GM23338 (cell line): ENCODE data around the gene PNPO. TPM values are rescaled to one million over a fixed set of nuclear protein-coding genes. Genes with fewer than 3 reads are reported as not detected.
"Not testable (repeated sequence)": the region's sequence is repeated elsewhere in the genome, so short reads cannot be mapped to it uniquely, and the experiment has no call there.

Experiments used
- ATAC-seq: fragments of 200-7000 bp; cut with Tn5 transposase; 3 replicates; pipeline ENCODE4 v1.9.1; 2020
- DNase-seq: peaks from one replicate; pipeline ENCODE4 v3.0.0-alpha.2; 2015; ENCODE audit warnings: low spot score
- H2AFZ ChIP-seq: fragments of 200-600 bp; sonication (generic); 2 replicates; pipeline ENCODE4 v1.8.0; 2016; ENCODE audit warnings: antibody characterized with exemption, mild to moderate bottlenecking, moderate library complexity
- H3F3A ChIP-seq: fragments of 200-600 bp; sonication (generic); replicated peaks from 2 replicates; pipeline ENCODE4 v1.8.0; 2017; ENCODE audit warnings: antibody characterized with exemption, mixed run types, low read depth
- H3K27ac ChIP-seq: fragments of 200-600 bp; sonication (generic); 2 replicates; pipeline ENCODE4 v1.6.1; 2016; ENCODE audit warnings: low read depth
- H3K27me3 ChIP-seq: fragments of 200-600 bp; sonication (generic); 2 replicates; pipeline ENCODE4 v1.8.0; 2016; ENCODE audit warnings: mild to moderate bottlenecking, mixed run types, moderate library complexity; ENCODE audit not compliant: insufficient read depth
- H3K36me3 ChIP-seq: fragments of 200-600 bp; sonication (generic); 2 replicates; pipeline ENCODE4 v1.8.0; 2016; ENCODE audit warnings: mild to moderate bottlenecking; ENCODE audit not compliant: insufficient read depth
- H3K4me1 ChIP-seq: fragments of 200-600 bp; sonication (generic); 2 replicates; pipeline ENCODE4 v1.8.0; 2016; ENCODE audit warnings: mild to moderate bottlenecking, moderate library complexity; ENCODE audit not compliant: insufficient read depth
- H3K4me2 ChIP-seq: fragments of 200-600 bp; sonication (generic); 2 replicates; pipeline ENCODE4 v1.7.1; 2017; ENCODE audit warnings: mixed run types
- H3K4me3 ChIP-seq: fragments of 200-600 bp; sonication (generic); 2 replicates; pipeline ENCODE4 v1.6.1; 2016; ENCODE audit warnings: mixed run types
- H3K79me2 ChIP-seq: fragments of 200-600 bp; sonication (generic); replicated peaks from 2 replicates; pipeline ENCODE4 v1.8.0; 2017; ENCODE audit warnings: mild to moderate bottlenecking; ENCODE audit not compliant: insufficient read depth
- H3K9me2 ChIP-seq: fragments of 200-600 bp; sonication (generic); 2 replicates; pipeline ENCODE4 v1.8.0; 2017; ENCODE audit not compliant: insufficient read depth
- H4K20me1 ChIP-seq: fragments of 200-600 bp; sonication (generic); replicated peaks from 2 replicates; pipeline ENCODE4 v1.8.0; 2017; ENCODE audit warnings: mild to moderate bottlenecking; ENCODE audit not compliant: insufficient read depth
- H3K27ac Mint-ChIP-seq: 2 replicates; pipeline ENCODE4 v1.8.0; 2020; ENCODE audit warnings: inconsistent platforms, mild to moderate bottlenecking, moderate library complexity, mixed read lengths
- H3K27me3 Mint-ChIP-seq: 3 replicates; pipeline ENCODE4 v1.8.0; 2022; ENCODE audit warnings: low read depth, mild to moderate bottlenecking, moderate library complexity, mixed read lengths, inconsistent platforms; ENCODE audit not compliant: insufficient read depth, poor library complexity
- H3K36me3 Mint-ChIP-seq: 3 replicates; pipeline ENCODE4 v1.8.0; 2021; ENCODE audit warnings: low read depth, mild to moderate bottlenecking, inconsistent platforms, moderate library complexity, mixed read lengths
- H3K4me1 Mint-ChIP-seq: 3 replicates; pipeline ENCODE4 v1.8.0; 2020; ENCODE audit warnings: mild to moderate bottlenecking, inconsistent platforms, mixed read lengths
- H3K4me3 Mint-ChIP-seq: 3 replicates; pipeline ENCODE4 v1.8.0; 2021; ENCODE audit warnings: moderate library complexity, mild to moderate bottlenecking, inconsistent platforms, mixed read lengths
- H3K9me3 Mint-ChIP-seq: 3 replicates; pipeline ENCODE4 v1.8.0; 2020; ENCODE audit warnings: moderate library complexity, mild to moderate bottlenecking, inconsistent platforms, mixed read lengths
- CREB1 ChIP-seq: fragments of 250-450 bp; sonication (Bioruptor Pico); IDR thresholded peaks from 2 replicates; pipeline ENCODE4 v1.5.0; 2020; ENCODE audit warnings: low read depth, mild to moderate bottlenecking, moderate library complexity
- EZH2phosphoT487 ChIP-seq: fragments of 200-600 bp; sonication (generic); IDR thresholded peaks from one replicate; pipeline ENCODE4 v1.8.1; 2018; ENCODE audit warnings: antibody characterized with exemption; ENCODE audit not compliant: unreplicated experiment
- NANOG ChIP-seq: IDR thresholded peaks from 2 replicates; pipeline ENCODE4 v1.6.1; 2016; ENCODE audit warnings: antibody characterized with exemption, borderline replicate concordance
- ZNF331 ChIP-seq: fragments of 250-450 bp; sonication (Bioruptor Pico); IDR thresholded peaks from 2 replicates; pipeline ENCODE4 v1.5.0; 2020; ENCODE audit warnings: low read depth, mild to moderate bottlenecking, moderate library complexity
- polyA plus RNA-seq: library from polyadenylated mRNA; unstranded; fragments of >200 nt; fragmentation: Nextera tagmentation; extraction: Ambion mirVana; gene quantifications from 2 replicates; pipeline ENCODE4 v1.2.1, GENCODE V29; 2016
- total RNA-seq: library from RNA; depleted of rRNA; stranded (reverse); fragments of >200 nt; shearing (Covaris generic); gene quantifications from 2 replicates; pipeline ENCODE4 v1.2.3, GENCODE V29; 2014
- TF ChIP-seq, protein P1 (sequence below): IDR thresholded peaks from 2 replicates; pipeline ENCODE4 v1.6.1; 2016; ENCODE audit warnings: antibody characterized with exemption
- TF ChIP-seq, protein P2 (sequence below), 2 experiments: fragments of 200-600 bp in 1 of 2; sonication (generic) in 1 of 2; conservative IDR thresholded peaks; 2 replicates each; pipeline versions ENCODE4 v1.5.1 to v1.6.1; 2016 to 2017; ENCODE audit warnings: antibody characterized with exemption in 2 of 2, low read depth in 2 of 2, mild to moderate bottlenecking in 2 of 2, moderate library complexity in 1 of 2

PNPO gene
- total and polyA plus RNA-seq, 2 experiments from 2014 or later, result 5.0 to 12.7 TPM

DNA sequence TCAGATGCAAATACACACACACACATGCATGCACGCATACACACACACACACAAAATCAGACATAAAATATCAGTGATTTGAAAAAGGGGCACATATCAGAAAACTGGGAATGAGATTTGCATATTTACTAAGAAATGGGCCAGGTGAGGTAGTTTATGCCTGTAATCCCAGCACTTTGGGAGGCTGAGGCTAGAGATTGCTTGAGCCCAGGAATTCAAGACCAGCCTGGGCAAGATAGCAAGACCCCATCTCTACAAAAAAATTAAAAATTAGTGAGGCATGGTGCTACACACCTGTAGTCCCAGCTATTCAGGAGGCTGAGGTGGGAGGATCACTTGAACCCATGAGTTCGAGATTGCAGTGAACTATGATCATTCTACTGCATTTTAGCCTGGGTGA lies 22.4 kb upstream of the PNPO start:
- ATAC-seq (no peak), DNase-seq (no peak)
- Histone ChIP-seq H3K79me2 (no peaks in the 10 kb centered on the region), H3K4me1 (no peaks in the 10 kb centered on the region), H4K20me1 (no peaks in the 10 kb centered on the region; the same call in 1 of the 2 replicates), H3K4me3 (no peak overlapping the region), H3K27me3 (no peaks in the 10 kb centered on the region), H3K27ac (no peak overlapping the region), H3K4me2 (no peak overlapping the region), H3K9me2 (no peaks in the 10 kb centered on the region), H3F3A (no peaks in the 10 kb centered on the region; the same call in 1 of the 2 replicates), H3K36me3 (no peaks in the 10 kb centered on the region), H2AFZ (no peak overlapping the region)
- TF ChIP-seq, protein P1, sequence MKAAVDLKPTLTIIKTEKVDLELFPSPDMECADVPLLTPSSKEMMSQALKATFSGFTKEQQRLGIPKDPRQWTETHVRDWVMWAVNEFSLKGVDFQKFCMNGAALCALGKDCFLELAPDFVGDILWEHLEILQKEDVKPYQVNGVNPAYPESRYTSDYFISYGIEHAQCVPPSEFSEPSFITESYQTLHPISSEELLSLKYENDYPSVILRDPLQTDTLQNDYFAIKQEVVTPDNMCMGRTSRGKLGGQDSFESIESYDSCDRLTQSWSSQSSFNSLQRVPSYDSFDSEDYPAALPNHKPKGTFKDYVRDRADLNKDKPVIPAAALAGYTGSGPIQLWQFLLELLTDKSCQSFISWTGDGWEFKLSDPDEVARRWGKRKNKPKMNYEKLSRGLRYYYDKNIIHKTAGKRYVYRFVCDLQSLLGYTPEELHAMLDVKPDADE, result no peak
- no peak for TF ChIP-seq NANOG
- no peak for TF ChIP-seq ZNF331 (CRISPR knock-in tag)
- no peak for TF ChIP-seq EZH2phosphoT487
- TF ChIP-seq, protein P2, sequence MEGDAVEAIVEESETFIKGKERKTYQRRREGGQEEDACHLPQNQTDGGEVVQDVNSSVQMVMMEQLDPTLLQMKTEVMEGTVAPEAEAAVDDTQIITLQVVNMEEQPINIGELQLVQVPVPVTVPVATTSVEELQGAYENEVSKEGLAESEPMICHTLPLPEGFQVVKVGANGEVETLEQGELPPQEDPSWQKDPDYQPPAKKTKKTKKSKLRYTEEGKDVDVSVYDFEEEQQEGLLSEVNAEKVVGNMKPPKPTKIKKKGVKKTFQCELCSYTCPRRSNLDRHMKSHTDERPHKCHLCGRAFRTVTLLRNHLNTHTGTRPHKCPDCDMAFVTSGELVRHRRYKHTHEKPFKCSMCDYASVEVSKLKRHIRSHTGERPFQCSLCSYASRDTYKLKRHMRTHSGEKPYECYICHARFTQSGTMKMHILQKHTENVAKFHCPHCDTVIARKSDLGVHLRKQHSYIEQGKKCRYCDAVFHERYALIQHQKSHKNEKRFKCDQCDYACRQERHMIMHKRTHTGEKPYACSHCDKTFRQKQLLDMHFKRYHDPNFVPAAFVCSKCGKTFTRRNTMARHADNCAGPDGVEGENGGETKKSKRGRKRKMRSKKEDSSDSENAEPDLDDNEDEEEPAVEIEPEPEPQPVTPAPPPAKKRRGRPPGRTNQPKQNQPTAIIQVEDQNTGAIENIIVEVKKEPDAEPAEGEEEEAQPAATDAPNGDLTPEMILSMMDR (conservative IDR thresholded peaks at IDR 0.05; ENCODE audit: low read depth in 2 of 2), result no peak
- TF ChIP-seq CREB1 (CRISPR knock-in tag), result no peak
- Mint-ChIP-seq H3K9me3 (no peaks in the 10 kb centered on the region), H3K4me3 (no peak overlapping the region), H3K27me3 (peaks cover 4% of the 10 kb centered on the region), H3K27ac (no peak overlapping the region), H3K36me3 (peaks cover 9% of the 10 kb centered on the region), H3K4me1 (no peaks in the 10 kb centered on the region; the same call in 2 of the 3 replicates)

DNA sequence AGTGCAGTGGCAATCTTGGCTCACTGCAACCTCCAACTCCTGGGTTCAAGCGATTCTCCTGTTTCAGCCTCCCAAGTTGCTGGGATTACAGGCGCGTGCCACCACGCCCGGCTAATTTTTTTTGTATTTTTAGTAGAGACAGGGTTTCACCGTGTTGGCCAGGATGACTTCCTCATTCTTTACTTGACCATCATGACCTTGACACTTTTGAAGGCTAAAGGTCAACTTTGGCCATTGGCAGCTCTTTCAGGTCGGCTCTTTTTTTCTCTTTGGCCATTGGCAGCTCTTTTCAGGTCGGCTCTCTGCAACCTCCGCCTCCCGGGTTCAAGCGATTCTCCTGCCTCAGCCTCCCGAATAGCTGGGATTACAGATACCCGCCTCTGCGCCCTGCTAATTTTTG lies 21.5 kb upstream of the PNPO start:
- not testable (repeated sequence) for ATAC-seq, H3K9me3 Mint-ChIP-seq, H3K27me3 ChIP-seq, H4K20me1 ChIP-seq, DNase-seq, H3K79me2 ChIP-seq, H3K4me1 Mint-ChIP-seq, H2AFZ ChIP-seq, H3K27ac Mint-ChIP-seq, H3K27ac ChIP-seq, H3K9me2 ChIP-seq, H3K36me3 ChIP-seq, H3F3A ChIP-seq, H3K4me3 ChIP-seq, H3K4me2 ChIP-seq, H3K4me3 Mint-ChIP-seq, H3K27me3 Mint-ChIP-seq, H3K4me1 ChIP-seq
- peaks cover 13% of the 10 kb centered on the region for H3K36me3 Mint-ChIP-seq
